Muscle layer of duodenum (tissue), 2 donors: ENCODE results near the gene ASCL2.
"Not testable (repeated sequence)": the region's sequence is repeated elsewhere in the genome, so short reads cannot be mapped to it uniquely, and the experiment has no call there.

Experiments
- H3K27ac ChIP-seq: one replicate; pipeline ENCODE4 v1.7.0; 2013; ENCODE audit warnings: mild to moderate bottlenecking, low read length
- H3K27me3 ChIP-seq: one replicate; pipeline ENCODE4 v1.7.0; 2013; ENCODE audit warnings: low read depth, mild to moderate bottlenecking, control low read depth, low read length
- H3K36me3 ChIP-seq, 2 donors: one replicate each; pipeline ENCODE4 v1.7.0; 2013; ENCODE audit warnings: low read length in 2 of 2, control low read depth in 1 of 2, mild to moderate bottlenecking in 1 of 2; ENCODE audit not compliant: insufficient read depth in 2 of 2, control insufficient read depth in 1 of 2
- H3K4me1 ChIP-seq, 2 donors: one replicate each; pipeline ENCODE4 v1.7.0; 2013; ENCODE audit warnings: low read length in 2 of 2, mild to moderate bottlenecking in 2 of 2, control low read depth in 1 of 2, moderate library complexity in 1 of 2; ENCODE audit not compliant: insufficient read depth in 2 of 2, control insufficient read depth in 1 of 2
- H3K4me3 ChIP-seq, 2 donors: one replicate each; pipeline ENCODE4 v1.7.0; 2013; ENCODE audit warnings: low read length in 2 of 2, low read depth in 1 of 2, mild to moderate bottlenecking in 1 of 2
- H3K9me3 ChIP-seq, 2 donors: one replicate each; pipeline ENCODE4 v1.7.0; 2013; ENCODE audit warnings: low read length in 2 of 2, control low read depth in 1 of 2, mild to moderate bottlenecking in 1 of 2; ENCODE audit not compliant: control insufficient read depth in 1 of 2
- donor health status: healthy.

The ASCL2 gene

DNA sequence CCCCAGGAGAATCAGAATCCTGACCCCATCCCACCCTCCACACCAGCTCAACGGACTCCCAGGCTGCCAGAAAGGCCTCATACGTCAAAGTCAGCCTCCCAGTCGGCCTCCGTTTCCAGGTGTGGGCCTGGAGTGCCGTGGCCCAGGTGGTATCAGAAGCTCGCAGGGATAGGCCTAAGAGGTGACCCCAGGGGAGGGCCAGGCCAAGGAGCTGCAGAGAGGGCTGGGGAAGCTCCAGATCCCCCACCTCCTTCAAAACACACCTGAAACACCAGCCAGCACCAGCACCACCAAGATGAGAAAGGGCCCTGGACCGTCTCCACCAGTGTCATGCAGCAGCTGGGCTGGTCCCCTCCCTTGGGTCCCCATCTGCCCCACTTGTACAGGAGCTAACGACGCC lies 20.3 kb downstream of the ASCL2 start:
- Histone ChIP-seq H3K4me3 (no peak overlapping the region), H3K36me3 (no peaks in the 10 kb centered on the region), H3K27me3 (no peaks in the 10 kb centered on the region), H3K9me3 (no peaks in the 10 kb centered on the region), H3K4me1 (no peaks in the 10 kb centered on the region), H3K27ac (no peak overlapping the region)

DNA sequence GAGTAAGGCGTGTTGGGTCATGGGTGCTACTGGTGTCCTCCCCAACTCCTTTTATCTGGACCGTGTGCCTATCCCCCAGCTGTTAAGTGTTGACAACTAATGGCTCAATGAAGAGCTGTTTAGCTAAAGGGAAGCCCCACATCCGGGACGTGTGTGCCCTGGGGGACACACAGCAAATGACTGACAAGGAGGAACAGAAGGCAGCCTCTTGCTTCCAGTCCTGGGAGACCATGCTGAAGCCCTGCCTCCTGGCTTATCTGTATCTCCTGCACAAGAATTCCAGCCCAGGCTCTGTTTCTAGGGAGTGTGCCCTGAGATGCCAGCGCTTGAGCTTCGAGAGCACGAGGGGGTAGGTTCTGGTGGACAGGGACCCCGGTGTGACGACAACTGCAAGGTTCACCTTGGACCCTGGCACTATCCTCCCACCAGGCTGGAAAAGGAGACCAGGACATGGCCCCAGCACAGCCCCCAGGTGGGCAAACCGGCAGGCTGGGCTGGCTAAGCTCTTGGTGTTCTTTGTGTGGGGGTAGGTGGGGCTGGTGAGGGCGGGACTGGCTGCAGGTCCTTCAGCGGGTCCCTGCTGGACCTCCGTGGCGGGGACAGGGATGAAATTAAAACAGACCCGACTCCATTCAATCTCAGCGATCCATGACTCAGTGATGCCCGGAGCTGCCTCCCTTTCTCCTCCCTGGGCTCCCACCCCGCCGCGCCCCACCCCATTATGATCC lies 21.0 kb downstream of the ASCL2 start:
- H3K4me3 ChIP-seq = no peak overlapping the region
- H3K27me3 ChIP-seq = no peaks in the 10 kb centered on the region
- H3K9me3 ChIP-seq = no peaks in the 10 kb centered on the region
- H3K36me3 ChIP-seq = no peaks in the 10 kb centered on the region
- H3K4me1 ChIP-seq = no peaks in the 10 kb centered on the region
- H3K27ac ChIP-seq = no peak overlapping the region

DNA sequence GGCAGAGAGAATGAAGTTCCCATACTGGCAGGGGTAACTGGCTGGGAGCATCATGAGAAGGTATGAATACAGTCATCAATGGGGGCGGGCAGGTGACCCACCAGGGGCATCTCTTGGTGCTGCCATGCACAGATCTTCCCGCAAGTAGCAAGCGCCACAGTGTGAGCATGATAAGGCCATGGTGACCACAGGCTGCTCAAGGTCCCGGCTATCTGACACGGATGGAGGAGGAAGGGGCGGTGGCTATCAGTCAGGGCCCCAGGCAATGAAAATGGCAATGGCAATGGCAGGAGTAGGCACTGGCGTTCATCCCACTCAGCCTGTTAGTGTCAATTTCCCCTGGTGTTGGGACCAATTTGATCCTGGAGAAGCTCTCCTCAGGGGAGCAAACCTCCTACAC lies 21.6 kb downstream of the ASCL2 start:
- Histone ChIP-seq H3K27ac (no peak overlapping the region), H3K4me3 (no peak overlapping the region)

DNA sequence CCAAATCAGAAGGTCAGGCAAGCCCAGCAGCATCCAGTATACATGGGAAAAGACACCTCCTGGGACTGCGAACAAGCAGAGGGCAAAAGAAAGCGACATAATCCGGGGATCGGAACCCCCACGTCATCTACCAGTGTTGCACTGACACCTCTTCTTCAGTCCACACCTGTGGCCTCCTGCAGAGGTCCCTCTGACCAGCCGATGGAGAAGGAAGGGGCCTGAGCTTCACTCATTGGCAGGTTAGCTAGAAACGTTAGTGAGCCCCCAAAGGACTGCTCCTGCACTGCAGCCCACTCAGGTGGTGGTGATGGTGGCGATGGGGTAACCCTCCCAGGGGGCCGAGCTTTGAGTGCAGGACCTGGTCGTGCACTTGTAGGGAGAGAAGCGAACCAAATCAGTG lies 22.1 kb downstream of the ASCL2 start:
- H3K27ac ChIP-seq = no peak overlapping the region
- H3K36me3 ChIP-seq = no peaks in the 10 kb centered on the region
- no peaks in the 10 kb centered on the region for H3K4me1 ChIP-seq
- no peaks in the 10 kb centered on the region for H3K9me3 ChIP-seq
- no peaks in the 10 kb centered on the region for H3K27me3 ChIP-seq
- no peak overlapping the region for H3K4me3 ChIP-seq

More for the DNA sequence above, 21.6 kb downstream of the ASCL2 start:
- H3K27me3 ChIP-seq = no peaks in the 10 kb centered on the region
- no peaks in the 10 kb centered on the region for H3K36me3 ChIP-seq
- no peaks in the 10 kb centered on the region for H3K4me1 ChIP-seq
- H3K9me3 ChIP-seq = no peaks in the 10 kb centered on the region

DNA sequence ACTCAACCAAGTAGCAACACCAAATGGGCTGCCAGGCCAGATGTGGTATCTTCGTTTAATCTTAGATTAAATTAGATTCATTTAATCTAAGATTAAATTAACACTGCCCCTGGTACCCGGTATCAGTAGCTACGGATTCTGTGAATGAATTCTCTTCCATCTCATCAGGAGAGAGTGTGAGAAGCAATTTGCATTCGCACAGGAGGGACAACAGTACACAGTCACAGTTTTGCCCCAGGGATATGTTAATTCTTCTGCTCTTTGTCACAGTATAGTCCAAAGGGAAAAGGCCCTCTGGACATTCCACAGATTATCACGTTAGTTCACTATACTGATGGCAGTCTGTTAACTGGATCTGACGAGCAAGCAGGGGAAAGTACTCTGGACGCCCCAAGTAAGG lies 22.9 kb downstream of the ASCL2 start:
- Histone ChIP-seq H3K9me3 (peaks cover 2 to 6% of the 10 kb centered on the region in 2 donors), H3K4me3 (no peak overlapping the region), H3K27me3 (no peaks in the 10 kb centered on the region), H3K27ac (no peak overlapping the region), H3K4me1 (no peaks in the 10 kb centered on the region), H3K36me3 (no peaks in the 10 kb centered on the region)

DNA sequence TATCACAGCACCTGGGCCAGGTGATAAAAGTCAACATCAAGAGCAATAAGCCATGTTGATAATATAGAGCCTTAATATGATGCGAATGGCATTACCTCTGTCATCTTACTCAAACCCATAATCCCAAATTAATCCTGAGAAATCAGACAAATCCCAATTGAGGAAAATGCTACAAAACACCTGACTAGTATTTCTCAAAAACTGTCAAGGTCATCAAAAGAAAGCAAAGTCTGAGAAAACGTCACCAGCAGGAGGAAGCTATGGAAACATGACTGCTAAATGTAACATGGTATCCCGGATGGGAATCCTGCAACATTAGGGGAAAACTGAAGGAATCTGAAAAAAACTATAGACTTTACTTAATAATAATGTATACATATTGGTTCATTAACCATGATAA lies 29.6 kb downstream of the ASCL2 start:
- H3K4me3 ChIP-seq = no peak overlapping the region
- H3K4me1 ChIP-seq = no peaks in the 10 kb centered on the region
- no peaks in the 10 kb centered on the region for H3K36me3 ChIP-seq
- H3K27ac ChIP-seq = no peak overlapping the region
- H3K27me3 ChIP-seq = no peaks in the 10 kb centered on the region
- H3K9me3 ChIP-seq = peaks cover 7 to 8% of the 10 kb centered on the region in 2 donors

DNA sequence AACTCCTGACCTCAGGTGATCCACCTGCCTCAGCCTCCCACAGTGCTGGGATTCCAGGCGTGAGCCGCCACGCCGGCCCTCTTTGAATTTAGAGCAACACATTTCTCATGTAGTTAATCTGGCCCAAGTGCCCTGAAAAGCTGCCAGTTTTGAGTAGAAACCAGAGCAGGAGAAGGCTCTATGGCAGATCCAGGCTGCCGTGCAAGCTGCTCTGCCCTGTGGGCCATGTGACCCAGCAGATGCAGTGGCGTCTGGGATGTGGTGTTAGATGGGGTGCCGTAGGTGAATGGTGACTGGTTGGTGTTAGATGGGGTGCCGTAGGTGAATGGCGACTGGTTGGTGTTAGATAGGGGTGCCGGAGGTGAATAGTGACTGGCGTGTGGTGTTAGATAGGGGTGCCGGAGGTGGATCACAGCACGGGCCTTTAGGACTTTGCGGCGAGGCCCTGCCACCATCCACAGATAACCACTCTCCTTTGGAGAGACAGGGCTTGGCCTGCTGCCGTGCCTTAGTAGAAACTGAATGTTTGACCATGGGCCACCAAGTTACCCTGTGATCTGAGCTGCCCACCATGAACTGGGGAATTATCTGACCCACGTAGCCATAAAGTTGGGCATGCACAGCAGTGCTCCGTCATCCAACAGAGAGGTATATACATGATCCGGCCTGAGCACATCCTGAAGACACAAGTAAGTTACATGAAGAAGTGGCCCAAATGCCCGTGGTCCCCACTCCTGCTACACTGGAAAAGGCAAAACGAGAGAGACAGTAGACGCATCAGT lies 32.7 kb downstream of the ASCL2 start:
- H3K9me3 ChIP-seq = peaks cover 4 to 7% of the 10 kb centered on the region in 2 donors
- no peak overlapping the region for H3K4me3 ChIP-seq
- no peaks in the 10 kb centered on the region for H3K27me3 ChIP-seq
- no peaks in the 10 kb centered on the region for H3K4me1 ChIP-seq
- H3K27ac ChIP-seq = no peak overlapping the region
- H3K36me3 ChIP-seq = no peaks in the 10 kb centered on the region

DNA sequence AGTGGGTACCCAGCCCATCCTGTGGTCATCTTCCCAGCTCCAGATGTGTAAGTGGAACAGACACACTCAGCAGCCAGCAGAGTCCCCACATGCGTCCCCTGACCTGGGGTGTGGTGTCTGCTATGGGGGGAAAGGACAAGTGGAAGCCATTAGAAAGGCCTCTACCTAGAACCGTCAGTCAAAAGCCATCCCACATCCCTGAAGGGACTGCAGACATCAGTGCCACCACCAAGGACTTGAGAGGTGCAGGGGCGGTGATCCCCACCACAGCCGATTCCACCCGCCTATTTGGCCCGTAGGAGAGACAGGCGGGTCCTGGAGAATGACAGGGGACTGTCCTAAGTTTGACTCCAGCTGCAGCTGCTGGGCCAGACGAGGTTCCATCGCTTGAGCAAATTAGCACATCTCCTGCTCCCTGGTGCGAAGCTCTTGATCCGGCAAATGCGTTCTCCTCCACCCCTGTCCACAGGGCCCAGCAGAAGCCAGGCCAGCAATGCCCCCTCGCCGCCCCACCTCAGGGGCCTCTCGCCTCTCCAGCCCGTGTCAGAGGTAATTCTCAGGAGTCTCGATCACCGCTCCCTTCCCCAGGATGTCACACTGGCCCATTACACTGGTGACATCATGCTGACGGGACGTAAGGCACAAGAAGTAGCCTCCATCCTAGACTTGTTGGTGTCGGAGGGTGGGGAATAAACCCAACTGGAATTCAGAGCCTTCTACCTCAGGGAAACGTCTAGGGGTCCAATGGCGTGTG lies 33.8 kb downstream of the ASCL2 start:
- H3K27ac ChIP-seq, H3K36me3 ChIP-seq, H3K4me1 ChIP-seq, H3K9me3 ChIP-seq, H3K4me3 ChIP-seq, H3K27me3 ChIP-seq: not testable (repeated sequence)

DNA sequence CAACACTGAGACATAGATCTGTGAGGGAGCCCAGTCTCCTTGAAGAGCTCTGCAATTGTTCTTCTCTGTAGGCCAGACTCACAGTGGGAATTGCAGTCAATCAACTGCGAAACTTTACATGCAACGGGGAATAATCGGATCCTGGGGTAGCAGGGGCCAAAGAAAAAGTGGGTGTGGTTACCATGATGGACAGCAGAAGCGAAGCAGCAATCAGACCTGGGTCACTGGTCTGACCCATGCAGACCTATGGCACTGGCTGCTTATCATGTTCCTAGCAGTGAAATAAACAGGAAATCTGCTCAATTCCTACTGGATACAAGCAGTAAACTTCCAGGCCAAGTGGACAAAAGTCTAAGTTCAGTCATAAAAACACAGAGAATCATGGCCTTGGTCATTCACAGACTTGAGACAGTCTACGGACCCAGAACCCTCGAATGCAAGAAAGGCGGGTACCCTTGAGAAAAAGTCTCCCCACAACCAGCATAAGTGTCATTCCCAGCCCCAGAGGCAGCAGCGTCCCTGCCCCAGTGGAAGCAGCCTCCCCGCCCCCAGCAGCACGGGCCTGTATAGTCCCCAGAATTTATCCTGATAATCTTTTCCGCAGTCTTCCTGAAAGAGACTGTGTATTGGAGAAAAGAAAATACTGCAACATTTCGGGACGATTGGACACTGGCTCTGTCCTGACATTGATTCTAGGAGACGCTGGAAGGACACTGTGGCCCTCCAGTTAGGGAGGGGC lies 34.6 kb downstream of the ASCL2 start:
- no peak overlapping the region for H3K4me3 ChIP-seq
- H3K27me3 ChIP-seq = no peaks in the 10 kb centered on the region
- H3K9me3 ChIP-seq = peaks cover 0 to 4% of the 10 kb centered on the region in 2 donors
- H3K4me1 ChIP-seq = no peaks in the 10 kb centered on the region
- no peaks in the 10 kb centered on the region for H3K36me3 ChIP-seq
- no peak overlapping the region for H3K27ac ChIP-seq

DNA sequence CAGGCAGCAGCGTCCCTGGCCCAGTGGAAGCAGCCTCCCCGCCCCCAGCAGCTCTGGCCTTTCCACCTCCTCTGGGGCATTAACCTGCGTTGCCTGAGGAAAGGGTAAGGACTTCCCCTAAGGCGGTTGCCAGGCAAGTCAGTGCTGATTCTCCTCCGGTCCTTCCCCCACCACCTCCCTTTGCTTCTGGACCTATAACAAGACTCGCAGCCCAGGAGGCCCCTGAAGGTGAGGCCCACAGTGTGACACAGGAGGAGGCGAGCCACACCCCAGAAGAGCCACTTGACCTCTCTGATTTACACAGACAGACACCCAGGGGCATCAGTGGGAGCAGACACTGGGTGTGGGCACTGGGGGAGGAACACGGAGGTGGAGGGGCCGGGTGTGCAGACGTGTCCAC lies 35.4 kb downstream of the ASCL2 start:
- Histone ChIP-seq H3K27ac (no peak overlapping the region), H3K27me3 (no peaks in the 10 kb centered on the region), H3K4me1 (no peaks in the 10 kb centered on the region), H3K4me3 (no peak overlapping the region), H3K36me3 (no peaks in the 10 kb centered on the region), H3K9me3 (peaks cover 0 to under 1% of the 10 kb centered on the region in 2 donors)
